NCI-H2196 (cell line): Measurements from ENCODE around the gene CCR6.
"Not testable (repeated sequence)": the region's sequence is repeated elsewhere in the genome, so short reads cannot be mapped to it uniquely, and the experiment has no call there.

Source experiments
- DNase-seq: peaks from one replicate; lab custom pipeline; 2025; ENCODE audit not compliant: unreplicated experiment; lab: John Stamatoyannopoulos, UW

CCR6 gene

DNA sequence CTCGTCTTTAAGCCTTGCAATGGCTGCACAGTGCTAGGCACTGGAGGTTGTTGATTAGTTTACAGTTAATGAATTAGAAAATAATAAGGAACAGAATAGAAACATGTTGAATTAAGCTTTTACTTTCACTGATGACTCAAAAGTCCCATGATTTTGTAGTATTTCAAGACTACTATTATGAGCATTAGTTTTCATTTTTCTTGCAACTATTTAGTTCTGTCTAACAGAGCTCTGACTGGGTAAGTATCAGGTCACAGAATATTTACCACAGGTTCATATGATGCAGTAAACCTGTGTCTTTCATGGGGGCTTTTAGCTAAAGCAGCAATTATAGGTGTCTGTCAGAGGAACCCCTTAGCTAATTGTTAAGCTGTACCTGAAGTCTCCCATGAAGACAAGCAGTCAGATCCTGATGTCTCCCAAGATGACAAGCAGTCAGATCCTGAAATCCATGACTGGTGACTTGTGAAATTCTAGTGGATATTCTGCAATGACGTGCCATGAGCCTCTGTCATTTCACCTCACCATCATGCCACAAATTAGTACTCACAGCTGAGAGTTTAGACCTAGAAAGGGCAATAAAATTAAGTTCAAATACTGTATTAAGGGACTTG, 43.1 kb downstream of the CCR6 start:
- DNase-seq: no peak

DNA sequence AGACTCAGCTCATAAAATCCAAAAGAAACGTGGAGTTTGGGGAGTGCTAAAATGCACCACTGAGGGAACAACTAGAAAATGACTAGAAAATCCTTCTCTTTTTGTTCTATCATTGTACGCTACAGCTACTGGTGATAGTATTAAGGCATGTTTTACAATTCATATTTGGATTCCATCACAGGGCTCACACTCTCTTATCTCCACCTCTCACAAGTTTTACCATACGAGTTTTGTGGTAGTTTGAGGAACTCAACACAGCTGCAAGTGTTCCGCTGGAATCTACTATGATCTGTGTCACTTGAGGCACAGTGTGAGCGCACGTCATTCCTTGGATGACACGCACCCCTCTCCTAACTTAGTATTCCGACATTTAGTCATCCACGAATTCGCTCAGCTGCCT, 44.8 kb downstream of the CCR6 start:
- DNase-seq: not testable (repeated sequence)

DNA sequence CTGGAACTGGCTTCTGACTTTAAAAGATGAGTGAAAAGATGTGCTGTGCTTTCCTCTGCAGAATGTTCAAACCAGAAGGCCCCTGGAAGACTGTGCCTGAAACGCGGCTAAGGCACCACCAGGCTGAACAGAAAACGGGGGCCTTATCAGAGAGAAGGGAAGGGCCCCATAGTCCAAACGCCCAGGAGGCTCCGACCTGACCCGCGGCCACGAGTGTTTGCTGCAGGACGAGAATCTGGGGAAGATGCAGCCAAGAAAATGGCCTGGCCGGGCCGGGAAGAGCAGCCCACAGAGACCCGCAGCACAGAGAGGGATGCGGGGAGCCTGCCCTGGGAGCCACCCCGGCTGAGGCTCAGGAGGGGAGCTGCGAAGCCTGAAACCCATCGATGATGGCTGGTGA, 45.4 kb downstream of the CCR6 start:
- not testable (repeated sequence) for DNase-seq

DNA sequence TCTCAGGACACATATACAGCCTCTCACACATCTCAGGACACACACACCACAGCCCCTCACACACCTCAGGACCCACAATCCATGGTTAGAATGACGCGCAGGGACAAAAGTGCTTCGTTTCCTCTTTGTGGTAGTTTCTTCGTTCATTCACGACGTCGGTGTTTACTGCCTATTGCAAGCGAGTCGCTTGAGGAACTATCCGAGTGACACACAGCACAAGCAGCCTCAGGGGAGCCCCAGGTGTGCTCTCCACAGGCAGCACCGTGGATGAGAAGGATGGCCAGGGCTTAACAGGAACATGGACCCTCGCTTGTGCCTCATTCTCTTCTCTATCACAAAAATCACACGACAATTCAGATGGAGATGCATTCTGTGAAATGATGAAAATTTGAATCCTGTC, 47.0 kb downstream of the CCR6 start:
- not testable (repeated sequence) for DNase-seq

DNA sequence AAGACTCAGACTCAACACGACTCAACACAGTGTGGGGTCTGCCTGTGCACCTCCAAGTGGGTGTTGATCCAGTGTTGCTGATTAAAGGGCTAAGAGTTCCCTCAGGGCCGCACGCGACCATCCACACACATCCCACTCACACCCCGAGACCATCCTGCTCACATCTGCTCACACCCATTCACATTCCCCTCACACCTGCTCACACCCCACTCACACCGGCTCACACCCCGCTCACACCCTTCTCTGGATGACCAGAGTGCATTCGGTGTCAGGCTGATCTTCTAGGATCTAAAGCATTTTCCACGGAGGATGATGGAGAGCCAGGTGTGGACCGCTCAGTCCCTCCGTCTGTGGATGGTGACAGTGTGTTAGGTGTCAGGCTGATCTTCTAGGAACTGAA, 48.4 kb downstream of the CCR6 start:
- not testable (repeated sequence) for DNase-seq

DNA sequence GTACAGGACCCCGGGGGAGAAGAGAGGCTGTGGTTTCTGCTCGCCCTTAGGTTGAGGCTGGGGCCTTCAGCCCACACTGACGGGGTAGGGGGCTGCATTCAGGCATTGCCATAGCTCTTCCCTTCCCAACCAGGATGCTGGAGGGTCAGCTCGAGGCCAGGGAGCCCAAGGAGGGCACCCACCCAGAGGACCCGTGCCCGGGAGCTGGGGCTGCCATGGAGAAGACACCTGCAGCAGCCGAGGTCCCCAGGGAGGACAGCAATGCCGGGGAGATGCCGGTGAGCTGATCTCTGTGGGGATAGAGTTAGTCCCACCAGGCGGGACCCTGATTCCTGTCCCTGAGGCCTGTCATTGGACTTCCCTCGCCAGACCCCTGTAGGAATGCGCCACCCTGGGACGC, 49.1 kb downstream of the CCR6 start:
- DNase-seq: not testable (repeated sequence)

DNA sequence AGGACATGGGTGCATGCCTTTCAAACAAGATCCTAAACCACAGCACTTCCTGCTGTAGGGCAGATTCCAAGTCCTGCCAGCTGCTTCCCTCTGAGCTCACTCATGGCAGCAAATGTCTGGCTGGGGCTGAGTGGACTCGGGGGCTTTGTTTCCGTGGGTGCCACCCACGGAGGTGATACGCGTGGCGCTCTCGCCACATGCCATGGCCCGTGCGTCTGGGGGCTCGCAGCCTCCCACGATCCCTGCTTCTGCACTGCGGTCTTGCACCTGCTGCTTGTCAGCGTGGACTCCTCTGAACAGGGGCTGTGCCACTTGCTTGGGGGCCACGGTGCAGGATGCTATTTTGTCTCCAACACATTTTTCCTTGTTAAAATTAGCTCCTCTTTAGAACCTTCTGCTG, 54.4 kb downstream of the CCR6 start:
- not testable (repeated sequence) for DNase-seq

DNA sequence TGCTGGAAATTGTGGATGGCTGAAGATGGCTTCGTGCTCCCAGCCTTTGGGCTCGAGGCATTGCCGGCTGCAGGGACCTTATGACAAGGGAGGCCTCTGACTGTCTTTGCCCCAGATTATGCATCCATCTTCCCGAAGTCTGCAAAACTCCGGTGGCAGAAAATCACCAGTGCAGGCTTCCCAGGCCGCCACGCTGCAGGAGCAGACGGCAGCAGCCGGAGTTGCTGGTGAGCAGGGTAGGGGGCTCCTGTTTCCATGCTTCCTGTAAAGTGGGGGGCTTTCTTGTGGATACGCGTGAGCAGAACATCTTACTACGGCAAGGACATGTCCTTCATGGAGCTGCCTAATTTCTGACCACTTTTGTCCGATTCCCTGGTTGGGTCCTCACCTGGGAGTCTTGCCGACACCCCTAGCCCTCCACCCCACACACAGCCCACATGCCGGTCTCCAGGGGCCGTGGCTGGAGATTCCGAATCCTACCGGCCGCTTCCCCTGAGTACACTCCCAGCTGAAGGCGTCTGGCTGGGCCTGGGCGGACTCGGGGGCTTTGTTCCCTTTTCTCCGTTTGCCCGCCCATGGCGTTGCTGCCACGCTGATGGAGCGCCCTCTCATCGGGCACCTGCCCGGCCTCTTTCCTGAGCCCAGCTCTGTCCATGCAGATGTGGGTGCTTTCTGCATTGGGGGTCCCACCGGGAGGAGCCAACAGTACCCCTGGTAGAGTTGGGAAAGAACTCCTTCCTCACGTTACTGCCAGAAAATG, 56.2 kb downstream of the CCR6 start:
- DNase-seq: not testable (repeated sequence)

DNA sequence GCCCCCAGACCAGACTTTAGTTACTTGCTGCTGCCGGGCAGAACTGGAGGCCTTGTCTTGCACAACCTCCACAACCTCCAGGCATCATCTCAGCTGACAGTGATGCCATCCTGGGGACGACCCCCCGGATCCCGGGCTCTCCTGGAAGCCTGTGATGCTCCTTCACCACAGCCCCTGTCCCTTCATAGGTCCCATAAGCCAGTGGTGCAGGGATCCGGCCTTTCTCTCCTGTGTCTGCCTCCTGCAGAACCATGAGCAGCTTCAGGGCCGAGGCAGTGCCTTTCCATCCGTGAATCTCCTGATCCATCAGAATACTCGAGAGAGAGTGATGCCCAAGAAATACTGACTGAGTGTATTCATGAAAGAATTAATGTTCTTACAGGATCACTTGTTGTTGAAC, 57.2 kb downstream of the CCR6 start:
- DNase-seq: not testable (repeated sequence)

DNA sequence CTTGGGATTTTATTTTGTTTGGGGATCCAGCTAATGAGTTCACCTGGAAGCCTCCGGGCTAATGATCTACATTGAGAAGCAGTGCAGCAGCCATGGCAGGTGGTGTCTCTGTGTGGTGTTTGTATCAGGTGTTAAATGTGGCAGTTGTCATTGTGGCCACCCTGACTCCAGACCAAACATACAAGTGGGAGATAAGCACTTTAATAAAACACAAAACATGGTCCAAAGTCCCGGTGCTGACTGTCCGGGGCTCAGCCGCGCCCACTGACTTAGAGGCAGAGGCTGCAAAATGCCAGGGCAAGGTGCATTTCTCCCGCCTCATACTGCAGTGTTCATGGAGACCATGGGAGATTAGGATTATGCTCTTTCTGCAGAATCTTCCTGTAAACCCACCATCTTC, 58.5 kb downstream of the CCR6 start:
- DNase-seq: not testable (repeated sequence)

DNA sequence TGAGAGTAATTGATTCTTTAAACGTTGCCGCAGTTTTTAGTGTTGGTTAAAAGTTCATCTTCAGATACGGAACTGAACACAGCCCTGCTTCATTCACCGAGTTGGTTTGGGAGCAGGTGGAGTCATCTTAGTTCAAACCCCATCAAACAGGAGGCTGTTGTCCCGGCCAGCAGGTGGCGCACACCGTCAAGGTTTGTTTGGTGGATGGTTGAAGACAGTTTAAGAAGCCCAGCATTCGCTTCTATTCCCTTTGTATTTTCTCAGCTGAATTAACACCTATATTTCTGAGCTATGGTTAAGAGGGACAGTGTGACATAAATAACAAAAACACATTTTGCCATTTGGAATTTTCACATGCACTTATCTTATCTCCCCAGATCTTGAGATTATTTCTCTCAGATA, 60.0 kb downstream of the CCR6 start:
- DNase-seq: not testable (repeated sequence)

DNA sequence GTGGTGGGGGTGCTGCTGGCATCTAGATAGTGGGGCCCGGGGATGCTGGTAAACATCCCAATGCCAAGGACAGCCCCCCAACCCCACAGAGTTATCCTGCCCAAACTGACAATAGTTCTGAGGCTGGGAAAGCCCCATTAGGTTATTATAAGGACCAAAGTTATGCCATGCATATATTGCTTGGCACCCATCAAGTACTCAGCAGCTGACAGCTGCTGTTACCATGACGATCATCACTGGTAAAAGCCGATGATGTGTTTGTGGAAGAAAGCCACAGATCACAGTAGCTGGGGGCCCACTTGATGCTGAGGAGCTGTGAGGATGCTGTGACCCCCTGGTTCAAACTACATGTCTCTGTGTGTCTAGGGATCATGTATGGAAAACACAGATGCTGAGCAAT, 62.2 kb downstream of the CCR6 start:
- not testable (repeated sequence) for DNase-seq

DNA sequence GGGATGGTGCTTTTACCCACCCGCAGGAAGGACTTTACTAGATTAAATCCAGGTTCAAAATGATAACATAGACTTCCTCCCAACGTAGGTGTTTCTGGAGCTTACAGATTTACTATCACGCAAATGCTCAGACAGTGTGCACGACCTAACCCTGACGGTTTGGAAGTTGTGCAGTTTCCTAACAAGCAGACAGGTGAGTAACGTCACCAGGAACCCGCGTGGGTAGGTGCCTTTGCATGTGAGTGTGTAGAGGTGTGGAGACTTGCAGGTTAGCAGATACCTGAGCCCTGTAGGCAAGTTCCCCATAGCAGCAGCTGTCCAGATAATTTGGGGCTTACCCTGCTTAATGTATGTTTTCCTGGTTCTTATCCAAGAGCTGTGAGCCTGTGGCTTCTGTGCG, 64.4 kb downstream of the CCR6 start:
- not testable (repeated sequence) for DNase-seq
